AG09309 (cell line): Measurements from ENCODE around the gene KMT2E.

Experiments used
- DNase-seq: peaks from one replicate; pipeline ENCODE4 v3.0.0-alpha.2; 2010; ENCODE audit warnings: low read depth
- H3K4me3 ChIP-seq: 2 replicates; pipeline ENCODE4 v1.5.1; 2011; ENCODE audit warnings: mild to moderate bottlenecking, low read depth, low read length, moderate library complexity; ENCODE audit not compliant: control insufficient read depth
- TF ChIP-seq, protein P1 (sequence below): IDR thresholded peaks from 2 replicates; pipeline ENCODE4 v1.5.1; 2011; ENCODE audit warnings: mild to moderate bottlenecking, low read depth, low read length, inconsistent platforms; ENCODE audit not compliant: insufficient read depth, control insufficient read depth; ENCODE audit errors: missing control alignments

Gene KMT2E

DNA sequence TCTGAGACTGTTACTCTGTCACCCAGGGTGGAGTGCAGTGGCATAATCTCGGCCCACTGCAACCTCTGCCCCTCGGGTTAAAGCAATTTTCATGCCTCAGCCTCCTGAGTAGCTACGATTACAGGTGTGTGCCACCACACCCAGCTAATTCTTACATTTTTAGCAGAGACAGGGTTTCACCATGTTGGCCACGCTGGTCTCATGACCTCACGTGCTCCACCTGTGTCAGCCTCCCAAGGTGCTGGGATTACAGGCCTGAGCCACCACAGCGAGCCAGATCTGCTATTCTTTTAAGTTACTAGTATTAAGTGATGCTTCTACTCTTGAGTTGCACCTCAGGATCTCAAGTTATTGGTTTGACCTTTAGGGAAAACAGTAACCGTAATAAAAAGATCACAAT, 23.0 kb upstream of the KMT2E start:
- TF ChIP-seq, protein P1, sequence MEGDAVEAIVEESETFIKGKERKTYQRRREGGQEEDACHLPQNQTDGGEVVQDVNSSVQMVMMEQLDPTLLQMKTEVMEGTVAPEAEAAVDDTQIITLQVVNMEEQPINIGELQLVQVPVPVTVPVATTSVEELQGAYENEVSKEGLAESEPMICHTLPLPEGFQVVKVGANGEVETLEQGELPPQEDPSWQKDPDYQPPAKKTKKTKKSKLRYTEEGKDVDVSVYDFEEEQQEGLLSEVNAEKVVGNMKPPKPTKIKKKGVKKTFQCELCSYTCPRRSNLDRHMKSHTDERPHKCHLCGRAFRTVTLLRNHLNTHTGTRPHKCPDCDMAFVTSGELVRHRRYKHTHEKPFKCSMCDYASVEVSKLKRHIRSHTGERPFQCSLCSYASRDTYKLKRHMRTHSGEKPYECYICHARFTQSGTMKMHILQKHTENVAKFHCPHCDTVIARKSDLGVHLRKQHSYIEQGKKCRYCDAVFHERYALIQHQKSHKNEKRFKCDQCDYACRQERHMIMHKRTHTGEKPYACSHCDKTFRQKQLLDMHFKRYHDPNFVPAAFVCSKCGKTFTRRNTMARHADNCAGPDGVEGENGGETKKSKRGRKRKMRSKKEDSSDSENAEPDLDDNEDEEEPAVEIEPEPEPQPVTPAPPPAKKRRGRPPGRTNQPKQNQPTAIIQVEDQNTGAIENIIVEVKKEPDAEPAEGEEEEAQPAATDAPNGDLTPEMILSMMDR: no peak
- no peak for DNase-seq
- H3K4me3 ChIP-seq: no peak overlapping the region

DNA sequence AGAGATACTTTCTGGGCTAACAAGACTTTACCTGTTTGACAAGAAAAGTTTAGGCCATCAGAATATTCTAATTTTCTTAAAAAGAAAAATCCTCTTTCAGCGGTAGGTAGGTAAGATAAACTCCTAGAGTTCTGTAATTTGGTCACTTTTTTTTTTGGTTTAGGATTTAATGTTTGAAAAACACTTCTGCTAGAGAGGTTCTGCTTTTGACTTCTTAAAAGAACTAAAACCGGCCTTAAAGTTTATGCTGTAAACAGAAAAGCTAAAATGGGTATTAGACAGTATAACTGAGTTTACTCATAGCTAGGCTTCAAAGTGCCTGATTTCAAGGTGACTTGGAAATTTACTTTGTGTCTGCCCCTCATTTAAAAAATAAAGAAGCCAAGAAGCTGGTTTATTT, 21.7 kb upstream of the KMT2E start:
- H3K4me3 ChIP-seq: no peak overlapping the region
- TF ChIP-seq, protein P1: no peak
- no peak for DNase-seq

DNA sequence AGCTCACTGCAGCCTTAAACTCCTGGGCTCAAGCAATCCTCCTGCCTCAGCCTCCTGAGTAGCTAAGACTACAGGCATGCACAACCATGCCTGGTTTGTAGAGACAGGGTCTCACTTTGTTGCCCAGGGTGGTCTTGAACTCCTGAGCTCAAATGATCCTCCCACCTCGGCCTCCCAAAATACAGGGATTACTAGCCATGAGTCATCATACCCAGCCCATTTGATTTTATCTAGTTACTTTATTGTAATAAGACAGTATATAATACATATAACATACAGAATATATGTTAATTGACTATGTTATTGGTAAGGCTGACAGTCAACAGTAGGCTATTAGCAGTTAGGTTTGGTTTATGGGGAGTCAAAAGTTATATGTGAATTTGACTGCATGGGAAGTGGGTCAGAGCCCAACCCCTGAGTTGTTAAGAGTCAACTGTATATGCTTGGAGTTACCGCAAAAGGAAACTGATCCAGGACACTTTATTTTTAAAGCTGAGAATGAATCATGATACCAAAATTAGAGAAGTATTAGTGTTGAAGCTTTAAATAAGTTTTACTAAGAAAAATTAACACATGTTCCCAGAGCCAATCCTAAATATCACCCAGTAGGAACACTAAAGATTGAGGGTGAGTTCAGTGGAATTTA, 20.7 kb upstream of the KMT2E start:
- no peak overlapping the region for H3K4me3 ChIP-seq
- no peak for DNase-seq
- TF ChIP-seq, protein P1: no peak

DNA sequence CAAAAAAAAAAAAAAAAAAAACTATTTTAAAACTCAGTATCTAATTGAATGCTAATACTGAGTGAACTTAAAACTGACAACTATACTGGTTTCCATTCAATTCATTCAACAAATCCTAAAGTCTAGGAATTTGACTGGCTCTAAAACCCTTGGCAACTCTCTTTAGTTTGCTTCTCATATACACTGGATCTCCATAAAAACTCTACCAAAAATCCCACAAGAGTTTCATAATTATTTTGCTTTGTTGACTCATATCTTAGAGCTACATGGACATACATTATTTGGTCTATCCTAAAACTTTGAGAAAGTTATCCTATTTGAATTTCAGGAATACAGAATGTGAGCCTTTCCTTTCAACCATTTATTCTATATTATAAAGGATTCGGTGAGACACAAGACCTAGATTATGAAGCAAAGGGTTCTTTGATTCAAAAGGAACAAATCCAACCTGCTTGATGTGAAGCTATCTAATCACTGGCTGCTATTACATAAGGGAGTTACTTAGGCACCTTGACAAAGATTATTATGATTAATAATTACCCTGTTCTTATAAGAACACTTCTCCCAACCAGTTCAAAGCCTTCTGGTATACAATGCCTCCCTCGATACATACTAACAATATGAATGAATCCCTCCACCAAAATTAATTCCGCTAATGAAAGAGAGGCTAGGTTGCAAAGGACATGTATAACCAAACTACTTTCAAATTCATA, 15.8 kb upstream of the KMT2E start:
- TF ChIP-seq, protein P1: no peak
- no peak overlapping the region for H3K4me3 ChIP-seq
- no peak for DNase-seq

DNA sequence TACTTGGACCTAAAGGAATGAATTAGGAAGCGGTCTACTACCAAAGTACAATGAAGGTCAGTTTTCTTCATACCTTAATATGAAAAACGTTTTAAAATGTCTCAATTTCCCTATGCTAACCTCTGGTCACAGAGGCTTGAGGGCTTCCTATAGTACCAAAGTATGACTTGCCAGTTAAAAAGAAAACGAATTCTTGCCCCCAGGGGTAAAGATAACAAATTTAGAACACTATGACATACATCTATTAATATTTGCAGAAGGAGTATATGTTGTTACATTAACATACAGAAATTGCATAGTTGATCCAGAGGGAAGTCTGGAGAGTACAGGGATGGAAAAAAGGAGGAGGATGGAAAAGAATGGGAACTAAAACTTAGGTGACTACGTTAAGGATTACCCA, 13.8 kb upstream of the KMT2E start:
- TF ChIP-seq, protein P1: no peak
- no peak overlapping the region for H3K4me3 ChIP-seq
- no peak for DNase-seq

DNA sequence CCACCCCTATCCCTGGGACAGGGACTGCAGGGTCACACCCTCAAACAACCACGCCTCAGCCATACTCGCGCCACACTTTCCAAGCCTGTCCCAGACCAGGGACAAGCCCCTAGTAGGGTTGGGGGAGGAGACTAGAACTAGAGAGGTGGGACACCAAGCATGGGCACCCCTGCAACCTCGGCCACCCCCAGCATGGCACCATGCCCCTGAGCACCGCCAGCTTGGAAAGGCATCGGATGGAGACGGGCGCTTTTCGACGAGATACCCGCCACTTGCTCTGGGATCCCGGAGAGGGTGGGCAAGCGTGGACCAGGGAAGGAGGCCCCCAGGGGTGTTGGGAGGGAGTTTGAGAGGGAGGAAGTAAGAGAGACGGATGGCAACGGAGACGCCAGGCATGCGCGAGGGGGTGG, 13.1 kb upstream of the KMT2E start:
- TF ChIP-seq, protein P1: no peak
- no peak overlapping the region for H3K4me3 ChIP-seq
- no peak for DNase-seq
